Activated naive CD8-positive, alpha-beta T cell treated with anti-CD3 and anti-CD28 coated beads, Interleukin-2, amount 50 U/mL, for 16 hours (primary cell): ENCODE measurements around the gene ANXA5.

ENCODE experiments used
- DNase-seq: peaks from one replicate; pipeline ENCODE4 v3.0.0-alpha.2; 2020; ENCODE audit warnings: low read depth, low spot score

ANXA5 gene

DNA sequence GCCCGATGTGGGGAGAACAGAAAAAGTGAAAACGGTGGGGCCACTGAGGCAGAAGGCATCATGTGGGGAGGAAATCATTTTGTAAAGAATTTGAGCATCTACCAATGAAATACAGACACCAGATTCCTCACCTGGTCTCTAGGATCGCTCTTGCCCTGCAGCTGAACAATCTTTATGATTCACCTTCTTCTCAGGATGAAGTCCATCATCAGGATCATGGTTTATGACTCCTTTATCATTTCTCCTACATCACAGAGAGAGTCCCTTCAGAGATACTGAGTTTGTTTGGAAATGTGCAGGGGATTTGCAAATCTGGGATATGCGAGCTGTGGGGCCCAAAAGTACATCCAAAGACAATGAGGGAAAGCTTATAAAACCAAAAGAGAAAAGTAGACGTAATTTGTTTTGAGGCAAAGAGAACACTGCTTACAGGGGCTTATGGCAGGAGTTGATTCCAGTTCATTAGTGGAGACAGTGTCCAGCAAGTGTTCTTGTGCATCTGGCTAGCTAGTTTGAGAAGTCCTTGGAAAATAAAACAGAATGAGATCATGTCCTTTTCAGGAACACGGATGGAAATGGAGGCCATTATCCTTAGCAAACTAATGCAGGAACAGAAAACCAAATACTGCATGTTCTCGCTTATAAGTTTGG, 15.3 kb upstream of the ANXA5 start:
- no peak for DNase-seq

DNA sequence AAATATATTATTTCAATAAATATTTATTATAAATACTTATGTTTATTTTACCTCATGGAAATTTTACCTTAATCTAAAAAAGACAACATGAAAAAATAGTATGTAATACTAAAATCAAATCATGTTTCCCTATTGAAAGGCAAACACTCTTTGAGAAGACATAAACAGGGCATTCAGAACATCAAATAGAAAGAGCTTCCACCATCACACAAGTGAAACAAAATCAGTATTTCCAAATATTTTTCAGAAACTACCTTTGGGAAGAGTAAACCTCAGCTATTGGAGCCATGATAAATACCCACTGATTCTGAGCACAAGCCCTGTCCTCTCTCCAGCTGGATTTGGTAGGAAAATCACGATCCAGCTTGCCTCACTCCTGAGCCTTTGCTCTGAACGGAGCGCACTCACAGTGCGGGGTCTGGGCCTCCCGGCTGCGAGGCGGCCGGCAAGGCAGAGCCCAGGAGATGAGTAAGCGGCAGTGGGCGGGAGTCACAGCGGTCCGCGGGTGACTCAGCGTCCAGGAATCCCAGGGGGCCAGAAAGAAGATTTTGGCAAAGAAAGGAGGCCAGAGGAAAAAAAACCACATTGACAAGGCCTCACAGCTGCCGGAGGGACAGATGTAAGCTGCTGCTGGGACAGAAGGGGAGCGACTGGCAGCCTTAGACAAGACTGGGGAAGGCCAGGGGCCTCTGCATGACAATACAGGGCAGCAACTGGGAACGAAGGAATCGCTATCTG, 14.7 kb upstream of the ANXA5 start:
- no peak for DNase-seq

DNA sequence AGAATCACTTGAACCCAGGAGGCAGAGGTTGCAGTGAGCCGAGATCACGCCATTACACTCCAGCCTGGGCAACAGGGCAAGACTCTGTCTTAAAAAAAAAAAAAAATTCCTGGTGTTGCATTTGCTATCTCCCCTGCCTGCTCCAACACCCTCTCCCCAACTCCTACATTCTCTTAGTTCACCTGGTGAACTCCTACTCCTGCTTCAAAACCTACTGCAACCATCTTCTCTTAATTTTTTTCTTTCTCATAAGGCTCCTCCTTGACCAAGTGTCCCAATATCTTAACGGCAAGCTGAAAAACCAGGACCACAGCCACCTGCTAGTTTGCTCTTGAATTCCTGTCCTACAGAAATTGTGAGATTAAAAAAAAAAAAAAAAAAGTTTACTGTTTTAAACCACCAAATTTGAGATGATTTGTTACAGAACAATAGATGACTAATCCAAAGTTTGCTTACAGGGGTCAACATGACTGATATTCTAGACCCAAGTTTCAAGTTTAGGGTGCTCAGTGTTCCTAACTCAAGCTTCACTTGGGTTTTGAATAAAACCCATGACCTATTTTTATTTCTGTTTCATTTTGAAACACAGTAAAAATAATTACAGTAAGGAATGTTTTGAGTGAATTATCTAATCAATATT, 13.1 kb upstream of the ANXA5 start:
- DNase-seq = no peak

DNA sequence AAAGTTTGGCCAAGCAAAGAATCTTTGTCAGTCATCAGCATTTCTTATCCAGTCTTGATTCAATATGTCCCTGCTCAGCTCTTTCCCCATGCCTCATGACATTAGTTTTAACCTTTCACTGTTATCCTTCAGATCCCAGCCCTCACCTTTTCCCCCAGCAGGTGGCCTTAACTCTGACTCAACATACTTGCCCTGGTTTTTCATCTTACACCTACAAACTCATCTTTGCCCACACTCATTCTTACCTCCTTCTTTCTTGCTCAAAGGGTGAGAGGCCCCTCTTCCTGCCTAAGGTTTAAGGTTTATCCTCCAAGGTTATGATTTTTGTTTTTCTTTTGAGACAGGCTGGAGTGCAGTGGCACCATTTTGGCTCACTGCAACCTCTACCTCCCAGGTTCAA, 10.6 kb upstream of the ANXA5 start:
- no peak for DNase-seq

DNA sequence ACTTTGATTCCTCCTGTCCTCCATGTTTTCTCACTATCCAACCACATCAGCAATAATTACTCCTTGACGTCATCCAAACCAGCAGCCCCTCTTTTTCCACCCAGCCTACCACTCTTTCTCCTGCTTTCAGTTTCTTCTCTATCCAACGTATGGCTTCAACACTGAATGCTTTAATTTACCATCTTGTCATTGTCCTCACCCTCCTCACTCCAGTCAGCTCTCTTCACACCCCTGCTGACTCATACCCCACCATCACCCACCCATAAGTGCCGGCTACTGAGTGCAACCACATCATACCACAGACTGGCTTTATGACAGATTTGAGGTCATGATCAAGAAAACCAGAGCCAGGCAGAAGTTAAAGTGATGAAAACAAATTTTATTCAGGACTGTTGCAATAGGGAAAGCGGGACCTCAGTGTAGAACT, 9.8 kb upstream of the ANXA5 start:
- DNase-seq = no peak

DNA sequence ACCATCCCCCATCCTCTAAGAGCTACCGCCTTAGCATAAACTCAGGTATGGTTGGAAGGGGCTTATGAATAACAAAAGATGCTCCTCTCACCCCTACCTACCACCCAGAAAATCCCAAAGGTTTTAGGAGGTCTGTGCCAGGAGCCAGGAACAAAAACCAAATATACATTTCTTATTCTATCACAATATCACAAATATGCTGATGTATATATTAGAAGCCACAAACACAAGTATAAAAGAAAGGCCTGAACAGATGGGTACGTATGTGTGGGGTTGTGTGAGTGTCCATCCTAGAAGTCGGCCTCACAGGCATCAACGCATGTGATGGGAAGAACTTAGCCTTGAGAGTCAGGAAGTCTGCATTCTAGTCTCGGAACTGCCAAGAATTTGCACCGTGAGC, 8.7 kb upstream of the ANXA5 start:
- DNase-seq = no peak

DNA sequence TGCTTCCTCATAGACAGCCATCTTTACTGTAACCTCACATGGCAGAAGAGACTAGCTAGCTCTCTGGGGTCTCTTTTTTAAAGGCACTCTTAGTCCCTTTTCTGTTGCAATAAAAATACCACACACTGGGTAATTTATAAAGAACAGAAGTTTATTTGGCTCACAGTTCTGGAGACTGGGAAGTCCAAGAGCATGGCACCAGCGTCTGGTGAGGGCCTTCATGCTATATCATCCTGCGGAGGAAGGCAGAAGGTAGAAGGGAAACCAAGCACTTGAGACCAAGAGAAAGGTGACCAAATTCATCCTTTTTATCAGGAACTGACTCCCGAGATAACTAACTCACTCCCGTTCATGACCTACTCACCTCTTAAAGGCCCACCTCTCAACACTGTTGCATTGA, 5.4 kb upstream of the ANXA5 start:
- no peak for DNase-seq

DNA sequence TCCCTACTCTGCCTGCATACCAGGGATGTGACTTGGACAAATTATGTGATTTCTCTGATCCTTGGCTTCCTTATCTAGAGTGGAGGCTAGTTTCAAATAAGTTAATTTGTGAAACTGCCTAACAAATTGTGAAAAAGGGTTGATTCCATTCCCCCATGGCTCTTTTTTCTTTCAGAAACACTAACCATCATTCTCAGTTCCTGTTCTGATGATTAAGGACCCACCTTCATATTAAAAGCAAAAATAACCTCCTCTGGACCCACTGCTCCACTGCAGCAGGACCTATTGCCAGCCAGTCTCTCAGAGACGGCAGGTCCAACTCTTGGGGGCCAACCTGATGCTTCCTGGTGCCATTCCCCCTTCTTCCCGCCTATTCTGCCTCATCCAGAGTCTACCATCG, 4.5 kb upstream of the ANXA5 start:
- no peak for DNase-seq

DNA sequence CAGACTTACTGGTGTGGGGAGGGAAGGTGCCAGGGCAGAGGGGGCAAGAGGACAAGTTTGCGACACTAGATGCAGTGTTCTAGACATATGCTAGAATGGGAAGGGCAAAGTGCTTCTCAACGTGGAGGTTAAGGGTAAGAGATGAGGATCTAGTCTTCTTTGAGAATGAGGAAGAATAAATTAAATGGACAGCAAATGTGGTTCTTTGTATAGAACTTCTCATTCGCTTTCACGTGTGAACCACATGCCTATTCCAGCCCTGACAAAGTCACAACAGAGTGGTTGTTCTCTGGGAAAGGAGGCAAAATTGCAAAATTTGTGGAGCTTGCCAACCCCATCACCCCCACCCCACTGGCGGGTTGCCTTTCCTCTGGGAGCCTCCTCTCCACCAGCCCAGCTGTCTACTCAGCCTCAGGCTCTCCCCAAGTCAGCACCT, 1.5 kb upstream of the ANXA5 start:
- DNase-seq = no peak

DNA sequence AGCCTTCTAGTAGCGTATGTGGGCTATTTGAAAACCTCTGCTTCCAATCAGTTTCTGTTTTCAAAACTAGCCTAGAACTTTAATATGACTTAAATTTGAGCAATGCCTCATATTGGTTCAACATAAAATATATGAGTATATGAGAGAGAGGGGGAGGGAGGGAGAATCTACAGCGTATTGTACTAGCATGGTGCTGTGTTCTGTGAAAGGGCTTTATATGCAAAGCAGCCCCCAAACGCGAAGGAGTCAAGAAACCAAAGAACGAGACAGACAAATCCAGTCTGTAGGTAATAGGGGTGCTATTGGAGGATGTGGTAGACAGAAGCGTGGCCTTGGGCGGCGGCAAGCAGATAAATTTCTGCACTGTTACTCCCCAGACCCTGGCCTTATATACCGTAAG, 784 bp upstream of the ANXA5 start:
- no peak for DNase-seq

DNA sequence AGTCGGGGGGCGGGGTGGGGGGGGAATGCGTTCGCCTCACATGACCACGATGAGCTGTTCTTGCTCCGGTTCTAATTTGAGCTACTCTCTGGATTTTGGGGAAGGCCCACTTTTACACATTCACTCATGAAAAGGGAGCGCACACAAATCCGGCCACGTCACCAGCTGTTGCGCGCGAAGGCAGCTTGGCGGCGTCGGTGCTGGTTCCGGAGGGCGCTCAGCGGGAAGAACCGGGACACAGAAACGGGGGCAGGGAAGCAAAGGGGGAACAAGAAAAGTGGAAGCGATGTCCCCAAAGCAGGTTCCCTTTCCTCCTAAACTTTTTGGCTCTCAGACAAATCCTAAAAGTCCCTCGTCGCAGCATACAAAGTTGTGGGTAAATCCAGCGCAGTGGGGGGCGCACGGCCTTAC, 605 bp downstream of the ANXA5 start:
- no peak for DNase-seq

DNA sequence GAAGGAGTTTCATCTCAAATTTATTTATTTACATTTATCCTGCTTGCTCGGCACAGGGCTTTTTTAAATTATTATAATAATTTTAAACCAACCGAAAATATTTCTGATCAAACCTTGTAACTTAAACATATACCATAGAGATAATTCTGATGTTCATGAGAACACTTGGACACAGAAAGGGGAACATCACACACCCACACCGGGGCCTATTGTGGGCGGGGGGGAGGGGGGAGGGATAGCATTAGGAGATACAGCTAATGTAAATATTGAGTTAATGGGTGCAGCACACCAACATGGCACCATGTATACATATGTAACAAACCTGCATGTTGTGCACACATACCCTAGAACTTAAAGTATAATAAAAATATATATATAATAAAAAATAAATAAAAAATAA, 2.9 kb downstream of the ANXA5 start:
- no peak for DNase-seq

DNA sequence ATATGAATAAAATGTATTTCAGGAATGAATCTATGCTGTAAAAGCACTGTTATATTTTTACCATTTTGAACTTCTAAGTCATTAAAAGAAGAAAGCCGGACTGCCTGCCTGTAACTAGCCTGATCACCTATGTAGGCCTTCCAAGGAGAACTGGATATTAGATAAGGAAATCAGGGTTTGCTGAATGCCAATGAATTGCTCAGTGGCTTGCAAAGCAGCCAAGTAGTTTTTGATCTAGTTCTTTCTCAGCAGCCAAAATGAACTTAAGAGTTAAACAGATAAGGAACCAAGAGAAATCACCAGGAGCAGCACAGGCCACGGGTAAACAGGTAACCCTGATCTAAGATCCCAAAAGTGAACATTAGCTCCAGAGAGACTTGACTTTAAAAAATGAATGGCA, 3.3 kb downstream of the ANXA5 start:
- DNase-seq = no peak

DNA sequence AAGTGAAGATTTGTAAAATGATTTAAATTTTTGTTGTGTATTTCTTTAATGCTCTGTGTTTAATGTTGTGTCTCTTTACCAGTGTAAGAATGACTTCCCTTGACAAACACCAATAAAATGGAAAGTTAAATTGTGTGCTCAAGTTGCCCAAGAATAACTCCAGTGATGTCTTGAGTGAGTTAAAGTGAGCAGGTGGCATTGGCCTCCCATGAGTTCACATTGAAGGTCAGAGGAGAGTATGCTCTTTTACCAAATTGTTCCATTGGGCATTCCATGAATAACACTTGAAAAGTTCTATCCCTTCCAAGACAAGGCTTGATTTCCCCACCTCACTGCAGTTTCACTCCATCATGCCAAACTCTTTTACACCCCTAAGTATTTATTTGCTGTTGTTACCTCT, 4.5 kb downstream of the ANXA5 start:
- DNase-seq = no peak

DNA sequence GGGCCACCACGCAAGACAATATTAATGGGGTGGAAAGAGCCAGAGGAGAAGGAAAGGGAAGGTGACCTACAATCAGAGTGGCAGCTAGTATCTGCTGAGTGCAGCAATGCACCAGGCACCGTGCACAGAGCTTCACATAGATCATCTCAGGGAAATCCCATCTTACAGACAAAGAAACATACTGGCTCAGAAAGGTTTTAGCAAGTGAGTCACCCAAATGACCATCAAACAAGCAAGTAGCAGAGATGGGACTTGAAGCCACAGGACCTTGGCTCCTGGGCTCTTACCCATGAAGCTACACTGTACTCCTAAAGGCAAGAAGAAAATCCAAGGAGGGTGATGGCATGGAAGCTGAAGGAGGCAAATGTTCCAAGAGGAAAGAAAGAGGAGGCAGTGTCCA, 6.8 kb downstream of the ANXA5 start:
- no peak for DNase-seq

DNA sequence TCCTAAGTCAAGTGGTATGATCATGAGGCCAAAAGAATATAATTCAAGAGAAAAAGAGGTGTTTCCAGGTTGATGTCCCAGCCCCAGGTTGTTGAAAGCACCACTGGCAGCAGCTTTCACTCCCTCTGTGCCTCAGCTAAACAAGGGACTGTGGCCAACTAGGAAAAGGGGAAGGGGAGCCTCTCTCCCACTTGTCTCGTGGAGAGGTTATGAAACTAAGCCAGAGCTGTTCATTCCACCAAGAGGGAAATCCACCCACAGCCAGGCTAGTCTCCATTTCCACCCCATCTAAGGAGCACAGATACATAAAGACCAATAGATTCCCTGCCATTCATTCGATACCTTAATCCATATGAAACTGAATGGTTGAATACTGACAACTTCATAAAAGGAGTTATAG, 8.1 kb downstream of the ANXA5 start:
- DNase-seq = no peak

DNA sequence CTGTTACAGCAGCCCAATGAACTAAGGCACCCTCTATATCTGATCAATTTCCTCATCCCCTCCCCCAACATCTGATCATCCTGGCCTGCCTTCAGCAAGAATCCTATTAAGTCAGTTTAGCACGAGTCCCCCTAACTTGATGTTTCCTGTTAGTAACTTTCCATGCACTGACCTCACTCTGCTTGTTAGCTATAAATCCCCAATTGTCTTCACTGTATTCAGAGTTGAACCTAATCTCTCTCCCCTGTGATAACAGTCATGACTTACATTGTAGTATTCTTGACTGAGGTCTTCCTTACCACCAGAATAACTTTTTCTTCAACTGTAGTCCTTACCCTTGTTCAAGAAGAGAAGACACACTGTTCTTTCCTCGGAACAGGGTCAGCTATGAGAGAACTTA, 8.5 kb downstream of the ANXA5 start:
- no peak for DNase-seq

DNA sequence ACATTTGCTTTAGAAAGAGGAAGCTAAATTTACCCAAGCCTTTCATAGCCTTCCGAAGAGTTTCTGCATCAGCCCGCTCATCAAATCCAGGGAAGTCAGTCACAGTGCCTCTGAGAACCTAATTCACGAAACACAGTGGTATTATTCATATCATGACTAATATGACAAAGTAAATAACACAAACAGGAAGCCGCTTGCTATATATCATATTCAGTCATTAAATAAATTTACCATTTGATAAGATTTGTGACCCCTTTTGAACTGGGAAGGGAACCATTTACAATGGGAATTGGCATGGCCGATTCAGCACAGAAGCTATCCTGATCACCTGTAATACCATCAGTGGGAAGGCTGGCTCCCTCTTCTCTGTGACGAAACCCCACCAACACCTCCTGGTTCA, 10.5 kb downstream of the ANXA5 start:
- no peak for DNase-seq

DNA sequence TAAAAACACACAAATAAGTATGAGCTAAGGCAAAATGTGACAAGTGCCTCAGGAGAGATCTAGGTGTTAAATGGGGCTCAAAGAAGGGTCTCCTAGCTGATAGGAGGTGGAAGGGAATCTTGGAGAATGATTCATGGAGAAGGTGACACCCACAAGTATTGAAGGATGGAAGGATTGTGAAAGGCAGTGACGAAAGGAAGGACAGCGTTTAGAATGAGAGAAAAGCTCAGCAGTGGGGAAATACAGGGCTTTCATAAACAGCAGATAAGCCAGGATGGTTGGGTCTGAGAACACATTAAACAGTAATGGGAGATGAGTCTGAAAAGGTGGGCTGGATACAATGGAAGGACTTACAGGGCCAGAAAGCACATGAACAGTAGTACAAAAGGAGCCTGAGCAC, 11.5 kb downstream of the ANXA5 start:
- DNase-seq = no peak

DNA sequence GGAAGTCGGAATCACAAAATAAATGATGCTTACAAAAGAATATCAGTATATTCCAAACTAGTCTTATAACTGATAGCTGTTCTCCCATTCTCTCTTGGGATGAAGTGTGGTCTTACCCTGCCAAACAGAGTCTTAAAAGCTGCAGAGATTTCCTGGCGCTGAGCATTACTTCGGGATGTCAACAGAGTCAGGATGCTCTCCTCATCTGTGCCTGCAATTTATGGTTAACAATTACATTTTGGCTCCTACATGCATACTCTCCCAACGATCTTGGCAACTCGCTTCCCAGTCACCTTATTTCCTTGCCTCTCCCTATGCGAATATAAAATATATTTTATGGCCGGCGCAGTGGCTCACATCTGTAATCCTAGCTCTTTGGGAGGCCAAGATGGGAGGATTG, 12.2 kb downstream of the ANXA5 start:
- no peak for DNase-seq

DNA sequence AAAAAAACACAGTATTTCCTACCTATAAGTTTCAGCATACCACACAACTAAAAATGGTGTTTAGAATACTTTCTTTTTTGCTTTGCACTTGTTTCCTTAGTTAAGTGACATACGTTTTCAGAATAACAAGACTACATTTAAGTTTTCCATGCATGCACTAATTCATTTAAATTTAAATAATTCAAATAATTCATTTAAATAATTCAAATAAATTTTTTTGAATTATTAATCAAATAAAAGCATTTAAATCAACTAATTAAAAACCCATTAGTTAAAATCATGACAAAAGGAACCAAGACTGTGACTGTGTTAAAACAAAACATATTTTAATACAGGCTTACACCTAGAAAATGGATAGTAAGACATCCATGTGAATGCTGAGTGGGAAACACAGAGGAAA, 12.8 kb downstream of the ANXA5 start:
- DNase-seq = no peak

DNA sequence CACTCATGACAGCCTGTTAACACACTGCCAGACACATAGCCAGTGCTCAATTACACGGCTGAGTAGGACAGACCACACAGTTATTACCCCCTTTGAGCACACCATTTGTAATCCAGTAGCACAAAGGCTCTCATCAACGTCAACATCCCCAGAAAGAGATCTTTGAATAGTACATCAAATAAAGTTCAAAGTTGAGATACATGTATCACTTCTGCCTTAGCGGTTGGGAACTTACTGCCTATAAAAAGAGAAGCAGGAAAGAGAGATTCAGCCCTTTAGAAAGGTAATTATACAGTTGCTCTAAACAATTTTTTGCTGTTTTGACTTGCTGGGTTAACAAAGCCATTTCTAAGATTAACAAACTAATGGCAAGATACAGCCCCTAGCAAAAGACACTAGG, 16.2 kb downstream of the ANXA5 start:
- DNase-seq = no peak

DNA sequence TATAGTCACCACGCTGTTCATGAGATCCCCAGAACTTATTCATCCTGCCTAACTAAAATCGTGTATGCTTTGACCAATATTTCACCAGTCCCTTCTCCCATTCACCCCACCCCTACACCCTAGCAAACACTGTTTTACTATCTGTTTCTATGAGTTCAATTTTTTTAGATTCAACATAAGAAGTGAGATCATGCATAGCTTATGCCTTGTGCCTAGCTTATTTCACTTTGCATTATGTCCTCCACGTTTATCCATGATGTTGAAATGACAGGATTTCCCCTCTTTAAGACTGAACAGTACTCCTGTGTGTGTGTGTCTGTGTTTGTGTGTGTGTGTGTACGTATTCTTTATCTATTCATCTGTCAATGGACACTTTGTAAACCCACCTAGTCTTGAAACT, 16.8 kb downstream of the ANXA5 start:
- DNase-seq = no peak
